ENCODE measurements around the gene SPOP.
"Not testable (repeated sequence)": the region's sequence is repeated elsewhere in the genome, so short reads cannot be mapped to it uniquely, and the experiment has no call there.

GRCh38 chr17:49673679-49674078 is 4.2 kb downstream of the SPOP start:
- not testable (repeated sequence) for TF ChIP-seq ZFX (IDR thresholded peaks at IDR 0.05; ENCODE audit: borderline replicate concordance); CTCF (IDR thresholded peaks at IDR 0.05)
